OCI-LY7 (cell line): Measurements from ENCODE around the gene AKAP7.

Experiments used
- EZH2phosphoT487 ChIP-seq: fragments of 200-600 bp; sonication (generic); IDR thresholded peaks from 2 replicates; pipeline ENCODE4 v1.6.1; 2018; ENCODE audit warnings: low read depth, borderline replicate concordance, mild to moderate bottlenecking, mixed run types, antibody characterized with exemption, low read length, moderate library complexity, mixed read lengths
- TF ChIP-seq, protein P1 (sequence below): fragments of 200-600 bp; sonication (generic); conservative IDR thresholded peaks from 2 replicates; pipeline ENCODE4 v1.5.1; 2014; ENCODE audit warnings: mild to moderate bottlenecking, antibody characterized with exemption, low read length, moderate library complexity, mixed read lengths

DNA sequence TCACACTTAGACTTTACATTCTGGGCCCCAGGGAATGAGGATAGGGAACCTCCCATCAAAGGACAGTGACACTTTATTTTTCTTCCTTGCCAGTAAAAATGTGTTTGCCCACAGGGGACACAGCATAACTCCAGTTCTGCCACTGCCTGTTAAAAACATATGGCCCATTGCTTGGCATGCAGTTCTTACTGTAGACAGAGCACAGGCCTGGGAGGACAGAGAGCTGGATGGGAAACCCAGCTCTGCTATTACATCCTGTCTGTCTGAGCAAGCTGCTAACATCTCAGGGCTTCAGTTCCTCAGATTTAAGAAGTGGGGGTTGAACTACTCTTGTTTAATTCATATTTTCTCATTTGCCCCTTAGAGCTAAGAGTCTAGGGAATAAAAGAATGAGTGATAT lies 120.2 kb downstream of the AKAP7 start:
- TF ChIP-seq, protein P1, sequence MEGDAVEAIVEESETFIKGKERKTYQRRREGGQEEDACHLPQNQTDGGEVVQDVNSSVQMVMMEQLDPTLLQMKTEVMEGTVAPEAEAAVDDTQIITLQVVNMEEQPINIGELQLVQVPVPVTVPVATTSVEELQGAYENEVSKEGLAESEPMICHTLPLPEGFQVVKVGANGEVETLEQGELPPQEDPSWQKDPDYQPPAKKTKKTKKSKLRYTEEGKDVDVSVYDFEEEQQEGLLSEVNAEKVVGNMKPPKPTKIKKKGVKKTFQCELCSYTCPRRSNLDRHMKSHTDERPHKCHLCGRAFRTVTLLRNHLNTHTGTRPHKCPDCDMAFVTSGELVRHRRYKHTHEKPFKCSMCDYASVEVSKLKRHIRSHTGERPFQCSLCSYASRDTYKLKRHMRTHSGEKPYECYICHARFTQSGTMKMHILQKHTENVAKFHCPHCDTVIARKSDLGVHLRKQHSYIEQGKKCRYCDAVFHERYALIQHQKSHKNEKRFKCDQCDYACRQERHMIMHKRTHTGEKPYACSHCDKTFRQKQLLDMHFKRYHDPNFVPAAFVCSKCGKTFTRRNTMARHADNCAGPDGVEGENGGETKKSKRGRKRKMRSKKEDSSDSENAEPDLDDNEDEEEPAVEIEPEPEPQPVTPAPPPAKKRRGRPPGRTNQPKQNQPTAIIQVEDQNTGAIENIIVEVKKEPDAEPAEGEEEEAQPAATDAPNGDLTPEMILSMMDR, result no peak
- TF ChIP-seq EZH2phosphoT487, result no peak
